Measurements from ENCODE around the gene SND1. TPM values are rescaled to one million over a fixed set of nuclear protein-coding genes. Genes with fewer than 3 reads are reported as not detected.

Gene SND1
- total RNA-seq, 4 donors from 2014 or later: 62.0 to 89.4 (median 82.1) TPM

GRCh38 chr7:127854383-127854782 is 202.4 kb downstream of the SND1 start:
- TF ChIP-seq CTCF (IDR thresholded peaks at IDR 0.05) (no peak), POLR2A (IDR thresholded peaks at IDR 0.05) (no peak)
- no peak for DNase-seq (ENCODE audit: low spot score in 2 of 2)
- intact Hi-C loops (cut with DNase I; ENCODE audit: low total_unique reads): no loop called here
- 93 to 94% methylated on average over 2 of the region's 2 CpGs for WGBS, 2 donors
- H3K4me3 ChIP-seq (ENCODE audit: low read depth, poor library complexity, severe bottlenecking): no peak overlapping the region

- intact Hi-C loops (cut with DNase I; ENCODE audit: low total_unique reads): no loop called here
- 97 to 99% methylated on average over 4 of the region's 4 CpGs for WGBS, 2 donors
- no peak for TF ChIP-seq CTCF (IDR thresholded peaks at IDR 0.05)
- no peak for DNase-seq (ENCODE audit: low spot score in 2 of 2)
- H3K4me3 ChIP-seq (ENCODE audit: low read depth, poor library complexity, severe bottlenecking): no peak overlapping the region
Measured at GRCh38 chr7:127857464-127857841, 205.5 kb downstream of the SND1 start.

GRCh38 chr7:127858091-127858914 is 206.3 kb downstream of the SND1 start:
- WGBS, 2 donors: 95 to 97% methylated on average over 14 of the region's 14 CpGs
- TF ChIP-seq CTCF (IDR thresholded peaks at IDR 0.05): no peak
- no peak for TF ChIP-seq POLR2A (IDR thresholded peaks at IDR 0.05)
- no peak overlapping the region for H3K4me3 ChIP-seq (ENCODE audit: low read depth, poor library complexity, severe bottlenecking)
- DNase-seq (ENCODE audit: low spot score in 2 of 2): no peak
- intact Hi-C loops (cut with DNase I; ENCODE audit: low total_unique reads): no loop called here

GRCh38 chr7:127858915-127859189 is 206.9 kb downstream of the SND1 start:
- H3K4me3 ChIP-seq (ENCODE audit: low read depth, poor library complexity, severe bottlenecking): no peak overlapping the region
- TF ChIP-seq POLR2A (IDR thresholded peaks at IDR 0.05) (no peak), CTCF (IDR thresholded peaks at IDR 0.05) (no peak)
- intact Hi-C loops (cut with DNase I; ENCODE audit: low total_unique reads): no loop called here
- WGBS, 2 donors: 61 to 81% methylated on average over 1 of the region's 1 CpG
- DNase-seq (ENCODE audit: low spot score in 2 of 2): no peak

GRCh38 chr7:127859330-127859729 is 207.3 kb downstream of the SND1 start:
- WGBS, 2 donors: 0% methylated on average over 1 of the region's 1 CpG
- intact Hi-C loops (cut with DNase I; ENCODE audit: low total_unique reads): no loop called here
- DNase-seq (ENCODE audit: low spot score in 2 of 2): no peak
- H3K4me3 ChIP-seq (ENCODE audit: low read depth, poor library complexity, severe bottlenecking): no peak overlapping the region
- TF ChIP-seq CTCF (IDR thresholded peaks at IDR 0.05): no peak
- TF ChIP-seq POLR2A (IDR thresholded peaks at IDR 0.05): no peak

GRCh38 chr7:127862525-127862924 is 210.5 kb downstream of the SND1 start:
- WGBS, 2 donors: 94% methylated on average over 5 of the region's 5 CpGs
- intact Hi-C loops (cut with DNase I; ENCODE audit: low total_unique reads): no loop called here
- no peak overlapping the region for H3K4me3 ChIP-seq (ENCODE audit: low read depth, poor library complexity, severe bottlenecking)
- DNase-seq (ENCODE audit: low spot score in 2 of 2): no peak
- TF ChIP-seq CTCF (IDR thresholded peaks at IDR 0.05) (no peak), POLR2A (IDR thresholded peaks at IDR 0.05) (no peak)
